Measurements from ENCODE around the gene ZNF670.

Gene ZNF670

GRCh38 chr1:247103859-247104591 lies 25.4 kb upstream of the ZNF670 start, which contains the start of gene ZNF669:
Gene ZNF669 (minus strand): TSS chr1:247104356. CDS start chr1:247104199, 157 bp downstream.
- DNase-seq (ENCODE audit: low spot score), result peak; percentile 89

GRCh38 chr1:247102381-247102780 lies 23.8 kb upstream of the ZNF670 start:
- no peak for DNase-seq (ENCODE audit: low spot score)

GRCh38 chr1:247100676-247101279 lies 22.2 kb upstream of the ZNF670 start:
- no peak for DNase-seq (ENCODE audit: low spot score)

GRCh38 chr1:247096958-247097357 lies 18.3 kb upstream of the ZNF670 start:
- no peak for DNase-seq (ENCODE audit: low spot score)

- no peak for DNase-seq (ENCODE audit: low spot score)
These were observed 17.9 kb upstream of the ZNF670 start for GRCh38 chr1:247096544-247096943.

- DNase-seq (ENCODE audit: low spot score), result no peak
These were observed 17.5 kb upstream of the ZNF670 start for GRCh38 chr1:247096112-247096511.

GRCh38 chr1:247090455-247090854 lies 11.8 kb upstream of the ZNF670 start:
- DNase-seq (ENCODE audit: low spot score), result no peak

- DNase-seq (ENCODE audit: low spot score), result no peak
These were observed 11.2 kb upstream of the ZNF670 start for GRCh38 chr1:247089616-247090375.

- no peak for DNase-seq (ENCODE audit: low spot score)
These were observed 10.4 kb upstream of the ZNF670 start for GRCh38 chr1:247088967-247089366.

GRCh38 chr1:247087256-247087655 lies 8.6 kb upstream of the ZNF670 start:
- no peak for DNase-seq (ENCODE audit: low spot score)

- no peak for DNase-seq (ENCODE audit: low spot score)
These were observed 6.7 kb upstream of the ZNF670 start for GRCh38 chr1:247085310-247085709.

- DNase-seq (ENCODE audit: low spot score), result no peak
These were observed 6.2 kb upstream of the ZNF670 start for GRCh38 chr1:247084771-247085170.

GRCh38 chr1:247079141-247079874 lies 697 bp upstream of the ZNF670 start:
- DNase-seq (ENCODE audit: low spot score), result no peak

- no peak for DNase-seq (ENCODE audit: low spot score)
These were observed 744 bp downstream of the ZNF670 start for GRCh38 chr1:247077876-247078257.

GRCh38 chr1:247077213-247077612 lies 1.4 kb downstream of the ZNF670 start:
- DNase-seq (ENCODE audit: low spot score), result no peak

- DNase-seq (ENCODE audit: low spot score), result no peak
These were observed 8.0 kb downstream of the ZNF670 start for GRCh38 chr1:247070645-247071044.

- no peak for DNase-seq (ENCODE audit: low spot score)
These were observed 14.3 kb downstream of the ZNF670 start for GRCh38 chr1:247064304-247064703.

- no peak for DNase-seq (ENCODE audit: low spot score)
These were observed 17.8 kb downstream of the ZNF670 start for GRCh38 chr1:247060771-247061170.

GRCh38 chr1:247056071-247056470 lies 22.5 kb downstream of the ZNF670 start:
- no peak for DNase-seq (ENCODE audit: low spot score)

- no peak for DNase-seq (ENCODE audit: low spot score)
These were observed 23.6 kb downstream of the ZNF670 start for GRCh38 chr1:247054992-247055415.

- no peak for DNase-seq (ENCODE audit: low spot score)
These were observed 30.9 kb downstream of the ZNF670 start for GRCh38 chr1:247047702-247048101.

GRCh38 chr1:247047260-247047659 lies 31.4 kb downstream of the ZNF670 start:
- DNase-seq (ENCODE audit: low spot score), result no peak

Measured in CD4-positive, alpha-beta T cell treated with Interleukin-6 at 100 ng/mL for 8 hours (primary cell).